ENCODE results near the gene ANO3.

Gene ANO3

GRCh38 chr11:26331911-26332571, at the start of gene ANO3:
Gene ANO3, plus strand, starts transcription at chr11:26332130. Its CDS starts 146 bp downstream, at chr11:26332276.
- no peak within 1 kb of the TSS for H3K4me3 ChIP-seq (ENCODE audit: low read depth, low read length)
- no peaks in the 10 kb centered on the region for H3K27me3 ChIP-seq (ENCODE audit: control insufficient read depth, insufficient read depth, low read length)
- H3K27ac ChIP-seq, result no peak within 1 kb of the TSS
- no peaks in the 10 kb centered on the region for H3K79me2 ChIP-seq
- no peak within 1 kb of the TSS for H3K9ac ChIP-seq
- peak; percentile 10 for TF ChIP-seq CTCF (IDR thresholded peaks at IDR 0.05)
- no peak within 1 kb of the TSS for H2AFZ ChIP-seq
- peak within 1 kb of the TSS; percentile 59 for H3K4me2 ChIP-seq (ENCODE audit: low read length)
- H3K9me3 ChIP-seq (ENCODE audit: control insufficient read depth, low read length), result no peaks in the 10 kb centered on the region
- no peaks in the 10 kb centered on the region for H3K36me3 ChIP-seq (ENCODE audit: control insufficient read depth, insufficient read depth, low read length)
- no peaks in the 10 kb centered on the region for H3K4me1 ChIP-seq

DNA sequence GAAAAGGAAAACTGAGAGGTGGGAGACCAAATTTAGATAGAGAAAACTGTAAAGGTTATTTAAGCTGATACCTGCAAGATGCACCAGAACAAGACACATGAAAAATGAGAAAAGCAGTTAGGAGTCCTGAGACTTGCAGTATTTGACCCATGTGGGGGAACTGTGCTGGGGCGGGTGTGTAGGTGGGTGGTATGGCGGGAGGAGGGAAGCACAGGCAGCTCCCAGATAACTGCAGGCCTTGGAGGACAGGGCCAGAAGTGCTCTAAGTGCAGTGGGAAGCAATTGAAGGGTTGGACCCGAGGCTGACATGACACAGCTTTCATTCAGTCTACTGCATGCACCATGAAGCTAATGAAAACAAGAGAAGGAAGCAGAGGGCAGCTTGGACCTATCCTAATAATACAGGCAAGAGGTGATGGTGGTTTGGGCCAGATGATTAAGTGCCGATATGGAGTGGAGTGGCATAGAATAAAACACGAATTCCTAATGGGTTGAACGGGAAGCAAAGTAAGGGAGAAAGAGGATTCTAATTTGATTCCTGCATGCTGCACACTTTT, 48.0 kb upstream of the ANO3 start:
- no peak for TF ChIP-seq CTCF (IDR thresholded peaks at IDR 0.05)
- Histone ChIP-seq H3K4me2 (ENCODE audit: low read length) (no peak overlapping the region), H3K4me3 (ENCODE audit: low read depth, low read length) (no peak overlapping the region), H3K4me1 (no peaks in the 10 kb centered on the region), H3K36me3 (ENCODE audit: control insufficient read depth, insufficient read depth, low read length) (no peaks in the 10 kb centered on the region), H2AFZ (peak overlapping the region; percentile 59), H3K9ac (no peak overlapping the region), H3K79me2 (no peaks in the 10 kb centered on the region), H3K27me3 (ENCODE audit: control insufficient read depth, insufficient read depth, low read length) (no peaks in the 10 kb centered on the region), H3K27ac (no peak overlapping the region), H3K9me3 (ENCODE audit: control insufficient read depth, low read length) (no peaks in the 10 kb centered on the region)

DNA sequence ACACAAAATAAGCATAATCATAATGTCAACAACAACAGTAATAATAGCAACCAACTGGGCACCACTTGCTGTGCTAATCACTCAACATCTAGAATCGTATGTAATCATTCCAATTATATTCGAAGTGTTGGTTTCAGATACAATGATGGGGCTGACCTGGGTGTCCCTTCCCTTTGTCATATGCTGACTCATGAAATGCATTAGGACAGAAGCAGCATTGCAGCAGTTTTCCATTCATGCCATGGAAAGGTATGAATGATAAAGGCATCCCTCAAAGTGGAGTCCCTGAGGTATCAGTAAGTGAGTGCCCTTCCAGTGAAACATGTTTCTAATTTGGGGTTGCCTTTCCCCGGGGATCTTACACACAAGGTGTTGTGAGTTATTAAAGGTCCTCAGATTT, 46.3 kb upstream of the ANO3 start:
- no peak overlapping the region for H3K27ac ChIP-seq
- H3K9me3 ChIP-seq (ENCODE audit: control insufficient read depth, low read length), result no peaks in the 10 kb centered on the region
- no peak overlapping the region for H3K4me2 ChIP-seq (ENCODE audit: low read length)
- H3K4me3 ChIP-seq (ENCODE audit: low read depth, low read length), result no peak overlapping the region
- no peak overlapping the region for H3K9ac ChIP-seq
- no peak overlapping the region for H2AFZ ChIP-seq
- H3K36me3 ChIP-seq (ENCODE audit: control insufficient read depth, insufficient read depth, low read length), result no peaks in the 10 kb centered on the region
- no peaks in the 10 kb centered on the region for H3K79me2 ChIP-seq
- TF ChIP-seq CTCF (IDR thresholded peaks at IDR 0.05), result no peak
- no peaks in the 10 kb centered on the region for H3K4me1 ChIP-seq
- H3K27me3 ChIP-seq (ENCODE audit: control insufficient read depth, insufficient read depth, low read length), result no peaks in the 10 kb centered on the region

DNA sequence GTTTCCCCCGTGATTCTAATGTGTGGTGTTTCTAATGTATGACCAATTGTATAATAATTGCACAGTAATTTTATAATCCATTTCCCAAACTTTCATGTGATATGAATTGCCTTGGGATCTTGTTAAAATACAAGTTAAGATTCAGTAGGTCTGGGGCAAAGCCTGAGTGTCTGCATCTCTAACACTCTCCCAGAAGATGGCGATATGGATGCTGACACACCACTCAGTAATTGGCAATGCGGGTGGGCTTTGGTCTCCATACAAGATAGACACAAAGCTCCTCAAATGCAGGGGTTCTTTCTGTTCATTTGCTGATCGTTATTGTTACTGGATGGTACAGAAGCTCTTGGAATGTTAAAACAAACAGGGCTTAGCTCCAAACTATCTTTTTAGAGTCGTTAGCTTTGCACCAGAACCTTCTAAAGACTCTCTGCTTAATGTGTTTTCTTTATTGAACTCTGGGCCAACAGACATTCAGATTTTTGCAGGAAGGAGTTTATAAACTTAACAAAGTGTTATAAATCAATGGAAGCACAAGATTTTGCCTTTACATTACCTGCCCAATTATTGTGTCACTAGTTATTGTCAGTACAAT, 45.4 kb upstream of the ANO3 start:
- no peak overlapping the region for H3K4me2 ChIP-seq (ENCODE audit: low read length)
- no peaks in the 10 kb centered on the region for H3K79me2 ChIP-seq
- H3K36me3 ChIP-seq (ENCODE audit: control insufficient read depth, insufficient read depth, low read length), result no peaks in the 10 kb centered on the region
- no peaks in the 10 kb centered on the region for H3K4me1 ChIP-seq
- no peak overlapping the region for H2AFZ ChIP-seq
- no peak for TF ChIP-seq CTCF (IDR thresholded peaks at IDR 0.05)
- H3K27ac ChIP-seq, result no peak overlapping the region
- no peak overlapping the region for H3K4me3 ChIP-seq (ENCODE audit: low read depth, low read length)
- H3K9me3 ChIP-seq (ENCODE audit: control insufficient read depth, low read length), result no peaks in the 10 kb centered on the region
- H3K9ac ChIP-seq, result no peak overlapping the region
- H3K27me3 ChIP-seq (ENCODE audit: control insufficient read depth, insufficient read depth, low read length), result no peaks in the 10 kb centered on the region
